Stimulated activated naive CD8-positive, alpha-beta T cell treated with anti-CD3 and anti-CD28 coated beads, Interleukin-15, Interleukin-2, amounts not matched to agents 100 ng/mL and 50 ng/mL, for 24 hours (primary cell): Measurements from ENCODE around the gene TNFAIP8L2.
A peak's percentile ranks its signal among the peaks of the same experiment; 100 is the strongest.

Experiments used
- H3K27ac Mint-ChIP-seq: one replicate; pipeline ENCODE4 v1.8.0; 2021; ENCODE audit warnings: mild to moderate bottlenecking, mixed read lengths
- H3K27me3 Mint-ChIP-seq: one replicate; pipeline ENCODE4 v1.8.0; 2021; ENCODE audit warnings: mixed read lengths
- H3K36me3 Mint-ChIP-seq: one replicate; pipeline ENCODE4 v1.8.0; 2021; ENCODE audit warnings: low read depth, mixed read lengths
- H3K4me1 Mint-ChIP-seq: one replicate; pipeline ENCODE4 v1.8.0; 2021; ENCODE audit warnings: low read depth, mixed read lengths
- H3K4me3 Mint-ChIP-seq: one replicate; pipeline ENCODE4 v1.8.0; 2021; ENCODE audit warnings: mild to moderate bottlenecking, mixed read lengths
- H3K9me3 Mint-ChIP-seq: one replicate; pipeline ENCODE4 v1.8.0; 2021; ENCODE audit warnings: mixed read lengths

The TNFAIP8L2 gene

GRCh38 chr1:151142411-151143056 is 13.9 kb upstream of the TNFAIP8L2 start:
- Mint-ChIP-seq H3K27me3 (peaks cover 5% of the 10 kb centered on the region), H3K4me3 (no peak overlapping the region), H3K36me3 (no peaks in the 10 kb centered on the region), H3K9me3 (no peaks in the 10 kb centered on the region), H3K4me1 (peaks cover 12% of the 10 kb centered on the region), H3K27ac (no peak overlapping the region)

- Mint-ChIP-seq H3K4me3 (no peak overlapping the region), H3K27ac (no peak overlapping the region), H3K27me3 (peaks cover 5% of the 10 kb centered on the region), H3K9me3 (no peaks in the 10 kb centered on the region), H3K36me3 (no peaks in the 10 kb centered on the region), H3K4me1 (peaks cover 12% of the 10 kb centered on the region)
These were observed 13.4 kb upstream of the TNFAIP8L2 start for GRCh38 chr1:151143057-151143435.

GRCh38 chr1:151143986-151144385 is 12.5 kb upstream of the TNFAIP8L2 start:
- H3K27me3 Mint-ChIP-seq = peaks cover 5% of the 10 kb centered on the region
- no peak overlapping the region for H3K4me3 Mint-ChIP-seq
- no peaks in the 10 kb centered on the region for H3K36me3 Mint-ChIP-seq
- no peaks in the 10 kb centered on the region for H3K9me3 Mint-ChIP-seq
- H3K27ac Mint-ChIP-seq = no peak overlapping the region
- peaks cover 12% of the 10 kb centered on the region for H3K4me1 Mint-ChIP-seq

GRCh38 chr1:151144474-151145303 is 11.8 kb upstream of the TNFAIP8L2 start:
- H3K36me3 Mint-ChIP-seq = no peaks in the 10 kb centered on the region
- H3K27me3 Mint-ChIP-seq = peaks cover 5% of the 10 kb centered on the region
- H3K4me3 Mint-ChIP-seq = no peak overlapping the region
- peaks cover 12% of the 10 kb centered on the region for H3K4me1 Mint-ChIP-seq
- H3K27ac Mint-ChIP-seq = no peak overlapping the region
- no peaks in the 10 kb centered on the region for H3K9me3 Mint-ChIP-seq

GRCh38 chr1:151145304-151146071 is 11.0 kb upstream of the TNFAIP8L2 start:
- Mint-ChIP-seq H3K4me1 (peaks cover 12% of the 10 kb centered on the region), H3K27ac (no peak overlapping the region), H3K9me3 (no peaks in the 10 kb centered on the region), H3K36me3 (no peaks in the 10 kb centered on the region), H3K27me3 (peaks cover 5% of the 10 kb centered on the region), H3K4me3 (peak overlapping the region; percentile 90)

- Mint-ChIP-seq H3K4me1 (peaks cover 12% of the 10 kb centered on the region), H3K4me3 (peak overlapping the region; percentile 90), H3K27ac (no peak overlapping the region), H3K9me3 (no peaks in the 10 kb centered on the region), H3K36me3 (no peaks in the 10 kb centered on the region), H3K27me3 (peaks cover 5% of the 10 kb centered on the region)
These were observed 10.4 kb upstream of the TNFAIP8L2 start for GRCh38 chr1:151146072-151146411.

GRCh38 chr1:151146412-151147131 is 9.9 kb upstream of the TNFAIP8L2 start, which contains the start of gene SEMA6C:
Gene SEMA6C, minus strand, starts transcription at chr1:151146631. Its CDS starts 4,010 bp downstream, at chr1:151142621.
- Mint-ChIP-seq H3K4me3 (peak within 1 kb of the TSS; percentile 90), H3K9me3 (no peaks in the 10 kb centered on the region), H3K27me3 (peaks cover 5% of the 10 kb centered on the region), H3K36me3 (no peaks in the 10 kb centered on the region), H3K27ac (peak within 1 kb of the TSS; percentile 85), H3K4me1 (peaks cover 12% of the 10 kb centered on the region)

- peak overlapping the region; percentile 90 for H3K4me3 Mint-ChIP-seq
- no peaks in the 10 kb centered on the region for H3K36me3 Mint-ChIP-seq
- peak overlapping the region; percentile 85 for H3K27ac Mint-ChIP-seq
- no peaks in the 10 kb centered on the region for H3K9me3 Mint-ChIP-seq
- H3K4me1 Mint-ChIP-seq = peaks cover 12% of the 10 kb centered on the region
- H3K27me3 Mint-ChIP-seq = peaks cover 5% of the 10 kb centered on the region
These were observed 9.3 kb upstream of the TNFAIP8L2 start for GRCh38 chr1:151147132-151147503.

GRCh38 chr1:151147665-151148064 is 8.8 kb upstream of the TNFAIP8L2 start:
- Mint-ChIP-seq H3K27ac (no peak overlapping the region), H3K36me3 (no peaks in the 10 kb centered on the region), H3K4me1 (peaks cover 12% of the 10 kb centered on the region), H3K4me3 (peak overlapping the region; percentile 90), H3K27me3 (peaks cover 5% of the 10 kb centered on the region), H3K9me3 (no peaks in the 10 kb centered on the region)

- no peaks in the 10 kb centered on the region for H3K9me3 Mint-ChIP-seq
- peak overlapping the region; percentile 96 for H3K27ac Mint-ChIP-seq
- H3K4me3 Mint-ChIP-seq = peak overlapping the region; percentile 94
- peaks cover 54% of the 10 kb centered on the region for H3K4me1 Mint-ChIP-seq
- peaks cover 50% of the 10 kb centered on the region for H3K36me3 Mint-ChIP-seq
- H3K27me3 Mint-ChIP-seq = no peaks in the 10 kb centered on the region
These were observed 650 bp downstream of the TNFAIP8L2 start for GRCh38 chr1:151157067-151157531.

GRCh38 chr1:151158326-151158725 is 1.9 kb downstream of the TNFAIP8L2 start:
- Mint-ChIP-seq H3K4me1 (peaks cover 63% of the 10 kb centered on the region), H3K36me3 (peaks cover 58% of the 10 kb centered on the region), H3K27ac (peak overlapping the region; percentile 96), H3K9me3 (no peaks in the 10 kb centered on the region), H3K4me3 (peak overlapping the region; percentile 94), H3K27me3 (no peaks in the 10 kb centered on the region)

- no peaks in the 10 kb centered on the region for H3K9me3 Mint-ChIP-seq
- no peaks in the 10 kb centered on the region for H3K27me3 Mint-ChIP-seq
- peaks cover 59% of the 10 kb centered on the region for H3K36me3 Mint-ChIP-seq
- H3K4me1 Mint-ChIP-seq = peaks cover 63% of the 10 kb centered on the region
- H3K4me3 Mint-ChIP-seq = peak overlapping the region; percentile 94
- H3K27ac Mint-ChIP-seq = peak overlapping the region; percentile 96
These were observed 2.4 kb downstream of the TNFAIP8L2 start for GRCh38 chr1:151158751-151159251.

- Mint-ChIP-seq H3K27me3 (no peaks in the 10 kb centered on the region), H3K27ac (peak overlapping the region; percentile 96), H3K36me3 (peaks cover 65% of the 10 kb centered on the region), H3K4me3 (peak overlapping the region; percentile 94), H3K4me1 (peaks cover 68% of the 10 kb centered on the region), H3K9me3 (no peaks in the 10 kb centered on the region)
These were observed 2.9 kb downstream of the TNFAIP8L2 start for GRCh38 chr1:151159373-151159772.

GRCh38 chr1:151164732-151165280 is 8.4 kb downstream of the TNFAIP8L2 start:
- peaks cover 69% of the 10 kb centered on the region for H3K36me3 Mint-ChIP-seq
- H3K27ac Mint-ChIP-seq = peak overlapping the region; percentile 98
- no peaks in the 10 kb centered on the region for H3K9me3 Mint-ChIP-seq
- peak overlapping the region; percentile 95 for H3K4me3 Mint-ChIP-seq
- H3K27me3 Mint-ChIP-seq = no peaks in the 10 kb centered on the region
- H3K4me1 Mint-ChIP-seq = peaks cover 65% of the 10 kb centered on the region
